NCI-H2227 (cell line): ENCODE results near the gene RER1.

Experiments used
- DNase-seq: peaks from one replicate; lab custom pipeline; 2025; ENCODE audit not compliant: unreplicated experiment; lab: John Stamatoyannopoulos, UW

The RER1 gene

DNA sequence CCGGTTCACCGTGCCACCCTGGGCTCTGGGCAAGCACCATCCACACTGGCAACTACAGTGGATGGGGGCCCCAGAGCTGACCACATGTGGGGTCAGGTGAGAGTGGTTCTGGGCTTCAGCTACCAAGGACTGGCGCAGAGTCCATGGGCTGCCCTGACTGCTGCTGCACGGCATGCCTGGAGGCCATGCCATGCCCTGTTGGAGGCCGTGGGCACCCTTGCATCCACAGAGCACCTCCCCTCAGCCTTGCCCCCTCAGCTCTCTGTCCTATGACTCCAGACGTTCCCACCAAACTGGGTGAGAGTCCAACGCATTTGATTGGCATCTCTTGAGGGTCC lies 15.7 kb upstream of the RER1 start:
- no peak for DNase-seq

DNA sequence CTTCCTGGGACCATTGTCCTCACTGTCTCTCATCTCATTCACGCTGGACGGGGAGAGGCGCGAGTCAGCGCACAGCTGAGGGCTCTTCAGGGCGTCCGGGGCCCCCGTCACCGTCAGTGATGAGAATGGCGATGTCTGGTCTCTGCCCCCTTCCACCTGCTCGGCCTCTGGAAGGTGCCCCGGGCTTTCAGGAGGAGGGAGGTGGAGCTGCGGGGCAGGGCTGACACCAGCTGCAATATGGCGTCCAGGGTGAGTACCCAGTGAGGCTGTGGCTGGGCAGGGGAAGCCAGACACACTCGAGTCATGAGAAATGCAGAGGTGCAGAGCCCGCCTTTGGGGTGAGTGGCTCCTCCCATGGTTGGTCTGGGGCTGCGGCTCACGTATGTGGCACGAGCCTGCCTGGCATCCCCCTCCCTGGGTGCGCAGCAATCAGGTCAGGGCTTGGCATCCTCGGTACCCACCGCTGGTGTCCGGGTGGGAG lies 15.3 kb upstream of the RER1 start:
- no peak for DNase-seq

DNA sequence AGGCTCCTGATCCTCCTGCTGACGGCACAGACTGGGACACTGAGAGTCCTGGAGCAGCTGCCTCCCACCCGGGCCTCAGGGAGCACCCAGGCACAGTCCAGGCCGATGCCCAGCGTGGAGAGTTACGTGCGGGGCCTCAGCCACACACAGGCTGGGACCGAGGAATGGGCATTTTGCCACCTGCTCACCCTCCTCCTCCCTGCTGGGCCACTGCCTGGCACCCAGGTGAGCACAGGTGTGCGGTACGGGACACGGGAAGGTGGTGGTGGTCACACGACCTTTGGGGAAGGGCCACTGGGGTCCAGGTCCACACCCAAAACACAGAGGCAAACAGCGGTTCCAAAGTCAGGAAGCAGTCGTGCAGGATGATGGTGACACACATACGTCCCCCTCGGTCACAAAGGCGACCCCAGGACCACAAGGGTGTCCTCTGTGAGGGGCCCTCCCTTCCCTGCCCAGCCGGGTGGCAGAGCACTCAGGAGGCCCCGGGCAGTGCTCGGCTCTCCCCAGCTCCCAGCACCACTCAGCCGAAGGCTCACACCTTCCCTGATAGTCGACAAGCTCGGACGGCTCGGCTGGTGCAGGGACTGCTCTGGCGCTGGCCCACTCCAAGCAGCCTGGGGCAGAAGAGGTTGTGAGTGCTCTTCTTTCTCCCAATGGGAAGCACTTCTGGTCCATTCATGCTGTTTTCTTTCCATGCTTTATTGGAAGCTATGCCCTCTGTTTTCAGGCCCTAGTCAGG lies 14.5 kb upstream of the RER1 start:
- no peak for DNase-seq

DNA sequence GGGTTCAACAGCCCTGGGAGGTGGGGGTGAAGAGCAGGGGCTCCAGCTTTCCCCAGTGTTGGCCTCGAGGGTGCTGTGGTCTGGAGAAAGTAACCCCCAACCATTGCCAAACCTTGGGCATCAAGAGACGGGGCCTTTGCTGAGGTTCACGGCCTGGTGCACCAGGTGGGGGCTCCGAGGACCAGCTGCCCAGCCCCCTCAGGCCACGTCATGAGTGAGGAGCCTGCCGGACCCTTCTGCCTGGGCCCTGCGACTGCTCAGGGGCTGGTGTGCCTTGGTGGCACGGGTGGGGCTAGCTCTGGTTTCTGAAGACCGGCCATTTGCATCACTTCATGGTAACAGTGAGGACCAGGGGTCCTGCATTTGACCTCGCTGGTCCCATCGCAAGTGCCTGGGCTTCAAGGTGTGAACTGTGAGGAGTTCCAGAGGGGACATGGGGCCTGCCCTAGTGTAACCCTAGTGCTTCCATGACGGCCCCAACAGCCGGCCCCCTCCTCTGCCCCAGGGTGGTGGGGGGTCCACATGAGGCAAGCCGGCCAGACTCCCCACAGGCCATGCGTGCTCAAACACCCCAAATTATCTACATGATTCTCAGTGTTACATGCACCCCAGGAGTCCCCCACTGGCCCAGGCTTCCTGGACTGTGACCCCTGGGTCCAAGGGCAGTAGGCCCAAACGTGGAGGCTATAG lies 13.7 kb upstream of the RER1 start:
- no peak for DNase-seq

DNA sequence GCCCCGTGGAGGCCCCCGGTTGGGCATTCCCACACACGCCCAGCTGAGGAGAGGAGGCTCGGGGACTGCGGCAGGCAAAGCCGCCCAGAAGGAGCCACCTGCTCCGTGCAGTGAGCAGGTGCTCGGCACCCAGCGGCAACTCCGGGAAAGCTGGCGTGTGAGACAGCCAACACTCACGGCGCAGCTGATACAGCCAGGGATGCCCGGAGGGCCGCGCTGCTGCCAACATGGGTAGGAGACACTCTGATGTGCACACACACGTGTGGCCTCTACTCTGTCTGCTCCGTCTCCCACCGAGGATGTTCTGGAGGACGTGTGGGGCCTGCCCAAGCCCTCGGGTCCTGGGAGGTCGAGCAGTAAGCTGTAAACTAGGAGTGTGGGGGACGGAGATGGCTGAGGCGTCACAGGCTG lies 13.2 kb upstream of the RER1 start:
- DNase-seq: no peak

DNA sequence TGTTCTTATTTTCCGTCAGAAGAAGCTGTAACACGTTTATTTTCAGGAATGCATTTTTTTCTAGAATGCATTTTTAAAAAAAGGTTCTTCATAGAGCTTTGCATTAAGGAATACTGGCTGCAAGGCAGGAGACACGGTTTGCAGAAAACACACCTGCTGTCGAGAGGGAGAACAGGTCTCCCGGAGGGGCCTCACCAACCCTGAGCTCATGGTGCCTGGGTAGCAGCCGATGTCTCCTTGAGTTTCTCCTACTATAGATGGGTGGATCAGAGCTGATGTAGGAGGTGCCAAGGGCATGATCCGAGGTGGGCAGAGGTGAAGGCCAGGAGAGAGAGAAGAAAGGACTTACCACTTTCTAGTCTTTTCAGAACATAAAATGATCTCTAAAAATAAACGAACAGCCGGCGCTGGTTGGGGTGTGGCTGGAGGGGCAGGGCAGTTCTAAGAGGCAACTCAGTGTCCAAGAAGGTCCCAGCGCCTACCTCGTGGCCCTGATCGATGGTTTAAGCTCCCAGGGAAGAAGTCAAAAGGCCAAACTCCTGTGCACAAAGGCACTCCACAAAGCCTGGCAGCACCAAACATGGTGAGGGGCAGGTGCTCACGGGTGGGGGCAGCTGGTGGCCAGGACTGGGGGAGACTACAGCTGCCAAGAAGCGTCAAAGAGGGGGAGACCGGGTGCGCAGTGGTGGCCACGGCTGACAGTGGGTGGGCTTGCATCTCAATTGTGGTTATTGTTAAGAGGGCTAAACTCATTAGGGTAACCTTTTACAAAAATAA lies 12.5 kb upstream of the RER1 start:
- no peak for DNase-seq

DNA sequence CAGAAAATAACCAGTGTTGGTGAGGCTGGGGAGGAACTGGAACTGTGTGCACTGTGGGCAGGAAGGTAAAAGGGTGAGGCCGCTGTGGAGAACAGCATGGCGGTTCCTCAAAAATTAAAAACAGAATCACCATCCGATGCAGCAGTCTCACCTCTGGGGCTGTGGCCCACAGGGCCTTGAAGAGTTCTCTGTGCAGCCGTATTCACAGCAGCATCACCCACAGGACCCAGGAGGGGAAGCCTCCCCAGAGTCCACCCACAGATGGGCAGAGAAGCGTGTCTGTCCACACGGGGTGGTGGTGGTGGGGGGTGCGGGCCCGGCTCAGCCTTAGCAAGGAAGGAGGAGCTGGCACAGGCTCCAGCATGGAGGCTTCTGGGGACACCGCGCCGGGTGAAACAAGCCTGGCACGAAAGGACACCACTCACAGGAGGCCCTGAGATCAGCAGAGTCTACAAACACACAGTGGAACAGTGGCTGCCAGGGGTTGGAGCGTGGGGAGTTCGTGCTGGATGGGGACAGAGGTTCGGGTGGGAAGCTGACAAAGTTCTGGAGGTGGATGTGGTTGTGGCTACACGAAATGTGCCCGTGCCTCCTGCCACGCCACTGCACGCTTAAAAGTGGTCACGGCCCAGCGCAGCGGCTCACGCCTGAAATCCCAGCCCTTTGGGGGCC lies 11.8 kb upstream of the RER1 start:
- DNase-seq: no peak

DNA sequence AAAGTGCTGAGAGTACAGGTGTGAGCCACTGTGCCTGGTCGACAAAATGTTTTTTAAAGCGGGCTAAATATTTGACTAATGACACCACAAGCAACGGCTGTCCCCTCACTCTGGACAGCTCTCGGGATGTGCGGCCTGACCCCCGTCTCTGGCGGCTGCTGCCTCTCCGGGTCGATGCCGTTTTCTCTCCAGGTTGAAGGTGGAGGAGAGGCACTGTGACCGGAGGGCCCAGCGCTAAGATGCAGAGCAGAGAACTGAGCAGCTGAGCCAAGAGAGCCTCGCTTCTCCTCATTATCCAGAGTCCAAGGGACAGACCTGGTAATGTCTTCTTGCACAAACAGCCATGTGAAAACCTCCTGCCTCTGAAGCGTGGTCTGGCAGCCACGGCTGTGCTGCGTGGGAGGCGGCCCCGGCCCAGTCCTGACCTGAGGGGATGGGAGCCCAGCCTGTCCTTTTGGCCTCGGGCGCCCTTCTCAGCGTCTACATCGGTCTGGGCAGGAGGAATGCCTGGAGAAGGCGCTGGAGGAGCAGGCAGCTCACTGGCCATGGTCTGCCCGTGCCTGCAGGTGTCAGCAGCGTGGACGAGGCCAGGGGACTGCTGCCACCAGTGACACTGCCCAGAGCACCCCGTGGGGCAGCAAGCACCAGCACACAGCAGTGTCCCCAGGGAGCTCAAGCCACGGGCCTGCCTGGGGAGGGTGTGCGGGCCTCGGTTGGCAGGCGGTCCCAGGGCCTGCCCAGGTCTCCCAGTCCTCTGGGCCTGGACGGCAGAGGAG lies 10.6 kb upstream of the RER1 start:
- no peak for DNase-seq

DNA sequence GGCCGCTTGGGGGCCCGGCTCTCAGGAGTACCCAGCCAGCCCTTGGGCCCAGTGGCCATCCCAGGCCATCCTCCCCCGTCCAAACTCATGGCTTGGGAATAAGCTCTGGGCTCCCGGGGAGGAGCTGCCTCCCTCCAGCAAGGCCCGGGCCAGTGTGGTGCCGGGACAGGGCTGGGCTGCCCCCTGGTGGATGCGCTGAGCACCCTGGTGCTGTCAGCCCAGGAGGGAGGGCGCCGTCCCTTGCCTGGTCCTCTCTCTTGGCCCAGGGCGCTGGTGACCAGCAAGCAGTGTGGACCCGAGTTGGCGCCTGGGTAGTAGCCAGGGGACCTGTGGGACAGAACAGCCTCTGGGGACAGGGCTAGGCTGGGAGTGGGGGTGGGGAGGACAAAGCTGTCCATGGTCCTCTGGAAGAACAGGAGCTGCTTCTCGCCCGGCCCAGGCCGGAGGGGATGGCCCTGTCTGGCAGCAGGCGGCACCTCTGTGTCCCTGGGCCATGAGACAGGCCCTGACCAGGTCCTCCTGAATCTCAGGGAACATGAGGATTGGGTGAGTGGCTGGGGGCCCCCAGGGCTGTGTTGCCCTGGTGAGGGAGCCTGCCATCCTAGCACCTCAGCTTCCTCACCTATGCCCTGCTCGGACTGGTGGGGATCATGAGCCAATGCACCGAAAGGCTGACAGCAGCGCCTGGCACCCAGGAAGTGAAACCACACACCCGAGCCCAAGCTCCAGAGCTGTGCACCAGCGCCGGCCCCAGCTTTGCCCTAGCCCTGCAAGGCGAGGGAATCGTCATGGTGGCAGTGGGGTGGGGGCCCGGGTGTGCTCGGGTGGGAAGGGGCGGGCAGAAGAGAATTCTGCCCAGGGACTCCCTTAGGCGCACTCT lies 9.7 kb upstream of the RER1 start:
- DNase-seq: peak; percentile 25

DNA sequence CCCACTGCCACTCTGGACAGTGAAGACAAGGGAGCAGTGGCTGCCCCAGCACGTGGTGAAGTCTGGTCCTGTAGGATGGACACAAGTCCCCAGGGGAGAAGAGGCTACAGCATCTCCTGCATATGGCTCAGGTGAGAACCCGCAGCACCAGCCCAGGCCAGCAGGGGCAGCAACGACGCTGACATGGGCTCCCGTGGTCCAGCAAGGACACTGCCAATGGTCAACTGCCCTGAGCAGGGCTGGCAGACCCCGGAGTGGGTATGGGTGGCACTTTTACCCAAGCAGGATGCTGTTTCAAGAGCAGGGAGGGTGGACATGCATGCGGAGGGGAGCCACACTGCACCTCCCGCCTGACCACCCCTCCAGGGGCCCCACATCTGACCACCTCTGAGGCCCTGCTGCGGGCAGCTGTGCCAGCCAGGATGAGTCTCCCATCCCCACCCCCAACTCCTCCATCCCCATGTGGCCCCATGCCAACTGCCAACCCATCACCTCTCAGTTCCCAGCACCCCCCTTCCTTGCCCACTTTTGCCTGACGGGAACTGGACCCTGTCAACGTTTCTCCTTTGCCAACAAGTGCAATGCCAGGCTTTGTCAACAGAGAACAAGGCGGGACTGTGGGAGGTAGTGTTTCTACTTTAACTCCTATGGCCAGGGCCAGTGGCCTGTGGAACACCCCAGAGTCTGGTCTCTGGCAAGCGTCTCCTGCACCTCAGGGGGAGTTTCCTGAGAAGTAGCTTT lies 8.8 kb upstream of the RER1 start:
- DNase-seq: peak; percentile 59

DNA sequence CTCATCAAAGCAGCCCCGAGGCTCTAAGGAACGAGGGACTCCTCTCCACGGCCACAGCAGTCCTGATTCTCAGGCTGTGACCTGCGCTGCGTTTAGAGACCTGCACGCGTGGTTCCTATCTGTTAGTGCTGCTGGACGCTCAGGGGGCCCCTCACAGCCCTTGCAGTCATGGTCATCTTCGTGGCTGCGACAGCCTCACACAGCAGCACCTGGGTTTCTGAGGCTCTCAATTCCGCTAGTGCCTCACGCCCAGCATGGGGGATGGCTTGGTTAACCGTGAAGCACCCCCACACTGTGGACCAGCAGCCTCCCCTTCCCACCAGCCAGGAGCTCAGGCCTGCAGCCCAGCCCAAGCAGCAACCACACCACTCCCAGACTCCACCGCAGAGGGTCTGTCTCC lies 8.1 kb upstream of the RER1 start:
- no peak for DNase-seq

DNA sequence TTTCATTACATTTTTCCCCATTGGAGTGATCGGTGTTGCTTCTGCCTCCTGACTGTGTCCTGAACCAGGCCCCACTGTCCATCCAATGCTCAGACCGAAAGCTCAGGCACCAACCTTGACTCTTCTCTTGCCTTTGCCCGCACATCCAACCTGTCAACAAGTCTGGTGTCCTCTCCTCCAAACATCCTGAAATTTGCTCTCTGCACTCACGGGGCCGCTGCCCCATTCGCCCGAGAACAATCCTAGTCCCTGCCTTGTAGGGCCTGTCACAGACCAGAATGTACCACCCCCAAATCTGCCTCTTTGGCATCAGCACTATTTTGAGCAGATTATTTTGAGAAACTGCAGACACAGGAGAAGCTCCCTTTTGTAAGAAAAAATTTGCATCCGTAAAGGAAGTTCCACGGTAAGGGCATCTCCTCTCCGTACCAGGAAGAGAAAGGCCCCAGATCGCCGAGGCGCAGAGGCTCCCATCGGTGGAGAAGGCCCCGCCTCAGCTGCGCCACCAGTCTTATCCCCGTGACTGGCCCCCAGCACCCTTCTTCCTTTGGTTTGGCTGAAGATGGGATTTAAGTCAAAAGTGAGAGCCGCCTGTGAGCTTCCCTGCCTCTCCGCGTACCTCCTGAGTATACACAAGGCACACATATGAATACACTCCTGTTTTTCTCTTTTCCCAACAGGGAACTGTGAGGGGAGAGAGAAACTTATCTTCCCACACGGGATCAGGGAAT lies 7.3 kb upstream of the RER1 start:
- DNase-seq: no peak

DNA sequence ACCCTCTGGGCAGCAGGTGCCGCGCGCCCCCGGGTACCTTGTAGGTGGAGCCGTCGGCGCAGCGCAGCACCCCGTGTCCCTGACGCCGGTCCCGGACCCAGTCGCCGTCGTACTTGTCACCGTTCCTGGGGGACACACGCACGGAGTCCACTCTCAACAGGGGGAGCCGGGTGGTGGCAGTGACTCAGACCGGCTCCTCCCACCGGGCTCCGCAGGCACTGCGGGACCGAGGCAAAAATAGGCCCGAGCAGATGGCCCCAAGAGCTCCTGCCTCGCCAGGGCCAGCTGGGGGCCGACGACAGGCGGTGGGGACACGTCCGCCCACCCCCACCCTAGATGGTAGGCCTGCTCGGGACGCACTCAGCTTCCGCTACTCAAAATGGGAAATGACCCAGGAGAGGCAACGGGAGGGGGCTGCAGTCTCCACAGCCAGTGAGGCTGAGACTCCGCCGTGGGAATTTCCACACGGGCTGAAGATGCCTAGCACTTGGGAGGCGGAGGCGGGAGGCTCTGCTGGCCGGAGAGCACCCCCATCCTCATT lies 6.6 kb upstream of the RER1 start:
- no peak for DNase-seq

DNA sequence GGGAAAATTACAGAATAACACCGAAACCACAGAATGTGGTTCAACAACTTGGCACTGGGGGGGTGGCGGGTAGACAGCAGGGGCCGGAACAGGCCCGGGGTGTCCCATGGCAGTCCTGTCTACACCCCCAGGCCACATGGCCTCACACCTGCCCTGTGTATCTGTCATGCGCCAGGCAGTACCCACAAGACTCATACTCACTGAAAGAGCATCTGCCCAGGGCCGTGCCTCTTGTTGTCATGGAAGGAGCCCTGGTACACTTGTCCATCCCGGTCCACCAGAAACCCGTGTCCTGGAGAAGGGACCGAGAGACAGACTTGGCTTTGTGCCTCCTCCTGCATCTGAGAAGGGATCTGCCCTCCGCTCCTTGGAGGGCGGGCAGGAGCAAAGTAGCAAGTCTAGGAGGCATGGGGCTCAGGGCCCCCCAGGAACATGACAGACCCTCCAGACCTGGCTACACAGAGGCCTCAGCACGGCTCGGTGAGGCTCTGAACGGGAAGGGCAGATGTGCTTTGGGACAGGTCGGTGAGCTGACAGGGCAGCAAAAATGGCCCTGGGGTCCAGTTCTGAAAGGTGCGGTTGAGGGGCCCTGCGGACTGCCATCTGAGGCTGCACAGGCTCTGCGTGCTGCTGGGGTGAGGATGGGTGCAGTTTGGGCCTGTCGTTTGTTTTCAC lies 5.9 kb upstream of the RER1 start:
- DNase-seq: no peak

DNA sequence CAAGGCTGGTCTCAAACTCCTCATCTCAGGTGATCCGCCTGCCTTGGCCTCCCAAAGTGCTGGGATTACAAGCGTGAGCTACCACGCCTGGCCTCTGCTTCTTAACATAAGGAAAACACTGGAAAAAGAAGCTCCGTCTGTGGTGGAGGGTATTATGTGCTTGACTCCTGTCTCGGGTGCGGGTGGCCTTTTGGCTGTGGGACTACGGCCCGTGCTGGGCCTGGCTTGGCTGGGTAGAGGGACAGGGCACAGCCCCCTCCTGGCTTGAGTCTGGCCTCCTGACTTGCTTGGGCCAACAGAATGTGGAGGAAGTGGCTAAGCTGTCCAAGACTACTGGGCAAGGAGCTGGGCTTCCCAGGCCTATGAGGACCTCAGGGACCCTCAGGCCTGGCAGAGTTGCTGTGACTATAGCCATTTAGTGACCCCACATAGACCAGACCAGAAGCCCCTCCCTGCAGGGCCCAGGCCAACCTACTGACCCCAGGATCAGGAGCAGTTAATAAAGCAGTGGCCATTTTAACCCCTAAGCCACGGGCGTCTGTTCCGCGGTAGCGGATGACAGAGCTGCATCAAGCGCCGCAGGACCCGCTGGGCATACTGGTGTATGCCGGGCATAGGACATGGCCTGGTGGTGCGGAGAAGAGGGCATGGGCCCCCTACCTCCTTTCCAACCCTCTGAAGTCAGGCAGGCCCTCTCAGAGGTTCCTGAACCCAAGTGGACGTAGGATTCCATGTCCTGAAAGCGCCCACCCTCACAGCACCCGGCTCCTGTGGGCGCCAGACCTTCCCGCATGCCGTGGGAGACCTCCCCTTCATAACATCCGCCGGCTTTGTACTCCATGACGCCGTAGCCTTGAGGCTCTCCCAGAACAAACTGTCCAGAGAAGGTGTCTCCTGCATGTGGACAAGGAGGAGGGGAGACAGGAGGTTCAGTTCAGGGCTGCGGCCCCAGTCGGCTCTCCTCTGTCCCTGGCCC lies 4.7 kb upstream of the RER1 start:
- no peak for DNase-seq
